HG03442 (cell line): Measurements from ENCODE around the gene COBLL1.
"Not testable (repeated sequence)": the region's sequence is repeated elsewhere in the genome, so short reads cannot be mapped to it uniquely, and the experiment has no call there.

Experiments
- ATAC-seq: cut with Tn5 transposase; IDR thresholded peaks from one replicate; pipeline ENCODE4 v1.9.1; 2021; ENCODE audit warnings: mild to moderate bottlenecking, moderate library complexity; ENCODE audit not compliant: unreplicated experiment

COBLL1 gene

GRCh38 chr2:164722616-164723338 lies 118.8 kb downstream of the COBLL1 start:
- no peak for ATAC-seq

GRCh38 chr2:164721430-164721829 lies 120.2 kb downstream of the COBLL1 start:
- ATAC-seq = no peak

- no peak for ATAC-seq
These were observed 121.4 kb downstream of the COBLL1 start for GRCh38 chr2:164719996-164720941.

GRCh38 chr2:164717000-164717803 lies 124.4 kb downstream of the COBLL1 start:
- no peak for ATAC-seq

- ATAC-seq = no peak
These were observed 127.2 kb downstream of the COBLL1 start for GRCh38 chr2:164714471-164714870.

- ATAC-seq = no peak
These were observed 129.9 kb downstream of the COBLL1 start for GRCh38 chr2:164711766-164712138.

- no peak for ATAC-seq
These were observed 130.5 kb downstream of the COBLL1 start for GRCh38 chr2:164710837-164711765.

- not testable (repeated sequence) for ATAC-seq
These were observed 131.3 kb downstream of the COBLL1 start for GRCh38 chr2:164710252-164710836.

- ATAC-seq = no peak
These were observed 135.1 kb downstream of the COBLL1 start for GRCh38 chr2:164706522-164706921.

- ATAC-seq = no peak
These were observed 136.0 kb downstream of the COBLL1 start for GRCh38 chr2:164705412-164706167.

- no peak for ATAC-seq
These were observed 137.5 kb downstream of the COBLL1 start for GRCh38 chr2:164703915-164704706.

- no peak for ATAC-seq
These were observed 140.1 kb downstream of the COBLL1 start for GRCh38 chr2:164701565-164701964.

GRCh38 chr2:164700390-164700789 lies 141.2 kb downstream of the COBLL1 start:
- no peak for ATAC-seq

- no peak for ATAC-seq
These were observed 143.7 kb downstream of the COBLL1 start for GRCh38 chr2:164697688-164698461.

- ATAC-seq = no peak
These were observed 145.0 kb downstream of the COBLL1 start for GRCh38 chr2:164696634-164697033.

- ATAC-seq = no peak
These were observed 147.3 kb downstream of the COBLL1 start for GRCh38 chr2:164694275-164694695.

- no peak for ATAC-seq
These were observed 147.8 kb downstream of the COBLL1 start for GRCh38 chr2:164693834-164694233.
